Hepatocyte (in vitro differentiated cells): ENCODE results near the gene GFOD1.

Experiments
- CTCF ChIP-seq: fragments of 200-600 bp; sonication (generic); IDR thresholded peaks from 2 replicates; pipeline ENCODE4 v1.5.1; 2016; ENCODE audit warnings: antibody characterized with exemption, mild to moderate bottlenecking; ENCODE audit not compliant: poor library complexity
- EZH2 ChIP-seq: fragments of 200-600 bp; sonication (generic); IDR thresholded peaks from 2 replicates; pipeline ENCODE4 v1.6.1; 2016; ENCODE audit warnings: antibody characterized with exemption, mild to moderate bottlenecking, borderline replicate concordance
- EZH2phosphoT487 ChIP-seq: fragments of 200-600 bp; sonication (generic); IDR thresholded peaks from one replicate; pipeline ENCODE4 v1.6.1; 2018; ENCODE audit warnings: antibody characterized with exemption, mild to moderate bottlenecking, low read depth, moderate library complexity; ENCODE audit not compliant: unreplicated experiment, severe bottlenecking

DNA sequence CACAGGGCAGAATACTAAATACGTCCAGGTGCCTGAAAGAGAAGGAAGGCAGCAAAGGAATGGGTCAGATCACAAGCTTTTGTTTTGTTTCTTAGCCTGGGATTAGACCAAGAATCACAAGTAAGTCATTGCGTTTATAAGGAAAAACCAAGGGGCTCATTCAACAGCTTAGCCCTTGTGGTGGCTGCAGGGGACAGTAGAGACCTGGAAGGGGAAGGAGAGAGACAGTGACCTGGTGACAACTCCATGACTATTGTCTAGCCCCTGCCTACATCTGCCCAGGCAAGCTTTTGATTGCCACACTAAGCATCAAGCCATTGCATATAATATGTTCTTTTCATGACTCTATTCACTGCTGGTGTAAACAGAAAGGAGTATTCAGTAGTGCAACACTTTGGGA is 128.9 kb downstream of the GFOD1 start:
- TF ChIP-seq CTCF (no peak), EZH2phosphoT487 (no peak), EZH2 (no peak)
